Daoy (cell line): ENCODE data around the gene WNK4. TPM values are rescaled to one million over a fixed set of nuclear protein-coding genes. Genes with fewer than 3 reads are reported as not detected.

ENCODE experiments used
- DNase-seq: peaks from one replicate; pipeline ENCODE4 v3.0.0-alpha.2; 2015; ENCODE audit warnings: low read depth
- total RNA-seq: library from RNA; depleted of rRNA; stranded (reverse); fragments of >200 nt; shearing (Covaris generic); gene quantifications from 2 replicates; pipeline ENCODE4 v1.2.3, GENCODE V29; 2014; rRNA removed

Gene WNK4
- total RNA-seq, 1 experiment from 2014 or later, result 1.7 TPM

GRCh38 chr17:42833767-42834422, 53.5 kb downstream of the WNK4 start:
- DNase-seq, result no peak

GRCh38 chr17:42835732-42836131, 55.3 kb downstream of the WNK4 start:
- no peak for DNase-seq

GRCh38 chr17:42841975-42842685, 61.7 kb downstream of the WNK4 start:
- DNase-seq, result no peak

GRCh38 chr17:42843358-42843934, 63.0 kb downstream of the WNK4 start:
- DNase-seq, result peak; percentile 44

- no peak for DNase-seq
Observed at GRCh38 chr17:42844271-42844670, 63.9 kb downstream of the WNK4 start, which contains the start of gene AOC2. TSS of gene AOC2 (plus strand) at chr17:42844580. CDS start at chr17:42844627, 47 bp downstream.

- no peak for DNase-seq
Observed at GRCh38 chr17:42844761-42845555, 64.5 kb downstream of the WNK4 start.

GRCh38 chr17:42845556-42845917, 65.1 kb downstream of the WNK4 start:
- DNase-seq, result no peak

GRCh38 chr17:42845918-42846593, 65.6 kb downstream of the WNK4 start:
- peak; percentile 60 for DNase-seq

Other genes with a start within 250 kb of the WNK4 start
- 10.5 and 14.2 TPM in 2 replicates for gene NAGLU, start 244.4 kb upstream of the WNK4 start, total RNA-seq
- gene HSD17B1, start 227.7 kb upstream of the WNK4 start, total RNA-seq, result under 0.01 and 0.09 TPM in 2 replicates
- 18.6 and 19.6 TPM in 2 replicates for gene COASY, start 218.5 kb upstream of the WNK4 start, total RNA-seq
- 8.5 and 16.2 TPM in 2 replicates for gene MLX, start 213.5 kb upstream of the WNK4 start, total RNA-seq
- gene PSMC3IP, start 202.9 kb upstream of the WNK4 start, total RNA-seq, result 17.4 and 32.3 TPM in 2 replicates
- gene RETREG3, start 171.2 kb upstream of the WNK4 start, total RNA-seq, result 16.3 and 22.1 TPM in 2 replicates
- gene TUBG1, start 170.9 kb upstream of the WNK4 start, total RNA-seq, result 36.9 and 54.3 TPM in 2 replicates
- 5.8 and 9.0 TPM in 2 replicates for gene TUBG2, start 121.3 kb upstream of the WNK4 start, total RNA-seq
- gene PLEKHH3, start 103.6 kb upstream of the WNK4 start, total RNA-seq, result 2.5 and 8.9 TPM in 2 replicates
- gene CCR10, start 98.8 kb upstream of the WNK4 start, total RNA-seq, result 0.29 TPM in 1 of 2 replicates, not detected in the other
- gene CNTNAP1, start 98.1 kb upstream of the WNK4 start, total RNA-seq, result 2.1 and 7.4 TPM in 2 replicates
- gene EZH1, start 35.6 kb upstream of the WNK4 start, total RNA-seq, result 5.1 and 6.8 TPM in 2 replicates
- gene RAMP2, start 19.4 kb upstream of the WNK4 start, total RNA-seq, result 2.7 TPM in 1 of 2 replicates, not detected in the other
- 60.7 and 69.9 TPM in 2 replicates for gene VPS25, start 7.2 kb upstream of the WNK4 start, total RNA-seq
- gene COA3, start 18.1 kb downstream of the WNK4 start, total RNA-seq, result 63.5 and 75.8 TPM in 2 replicates
- 0.06 TPM in 1 of 2 replicates, not detected in the other for gene CNTD1, start 18.3 kb downstream of the WNK4 start, total RNA-seq
- 37.2 and 61.3 TPM in 2 replicates for gene BECN1, start 43.7 kb downstream of the WNK4 start, total RNA-seq
- gene PSME3, start 52.8 kb downstream of the WNK4 start, total RNA-seq, result 118 and 159 TPM in 2 replicates
- gene AOC2, start 64.0 kb downstream of the WNK4 start, total RNA-seq, result 0.89 and 1.0 TPM in 2 replicates
- gene AOC3, start 70.6 kb downstream of the WNK4 start, total RNA-seq, result 0.06 and 0.11 TPM in 2 replicates
- not detected in 2 replicates for gene G6PC1, start 120.2 kb downstream of the WNK4 start, total RNA-seq
- gene AARSD1, start 183.8 kb downstream of the WNK4 start, total RNA-seq, result 21.1 and 25.7 TPM in 2 replicates
- gene PTGES3L, start 199.5 kb downstream of the WNK4 start, total RNA-seq, result 0.06 and 0.23 TPM in 2 replicates
- 4.2 and 4.3 TPM in 2 replicates for gene RUNDC1, start 200.0 kb downstream of the WNK4 start, total RNA-seq
- 1,016 and 1,106 TPM in 2 replicates for gene RPL27, start 217.8 kb downstream of the WNK4 start, total RNA-seq
- 6.0 and 7.8 TPM in 2 replicates for gene IFI35, start 226.2 kb downstream of the WNK4 start, total RNA-seq
- gene VAT1, start 241.8 kb downstream of the WNK4 start, total RNA-seq, result 57.9 and 69.3 TPM in 2 replicates
- gene RND2, start 244.6 kb downstream of the WNK4 start, total RNA-seq, result 0.11 TPM in 1 of 2 replicates, not detected in the other